ENCODE measurements around the gene SHC3.

The SHC3 gene

DNA sequence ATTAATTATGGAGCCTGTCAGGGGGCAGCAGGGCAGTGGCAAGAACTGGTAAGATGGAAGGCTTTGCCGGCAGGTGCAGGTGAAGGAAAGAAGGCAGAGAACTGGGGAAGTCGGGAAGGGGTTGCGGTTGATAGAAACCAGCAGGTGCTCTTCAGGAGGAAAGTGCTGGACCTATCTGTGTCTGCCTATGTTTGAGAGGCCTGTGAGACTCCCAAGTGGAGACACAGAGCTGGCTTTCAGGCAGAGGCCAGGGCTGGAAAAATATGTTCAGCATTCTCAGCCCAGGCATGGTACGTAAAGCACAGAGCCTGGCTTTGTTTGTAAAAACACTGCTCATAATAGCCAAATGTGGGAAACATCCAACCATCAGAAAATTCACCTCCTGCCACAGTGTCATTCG lies 117.8 kb downstream of the SHC3 start:
- in situ Hi-C loops (cut with MboI; ENCODE audit: low pct_unique_long_range_greater_than_20kb, low sequenced_read_pairs, unreplicated experiment): no loop called here
- DNase-seq (ENCODE audit: low spot score): no peak
- TF ChIP-seq, protein P1, sequence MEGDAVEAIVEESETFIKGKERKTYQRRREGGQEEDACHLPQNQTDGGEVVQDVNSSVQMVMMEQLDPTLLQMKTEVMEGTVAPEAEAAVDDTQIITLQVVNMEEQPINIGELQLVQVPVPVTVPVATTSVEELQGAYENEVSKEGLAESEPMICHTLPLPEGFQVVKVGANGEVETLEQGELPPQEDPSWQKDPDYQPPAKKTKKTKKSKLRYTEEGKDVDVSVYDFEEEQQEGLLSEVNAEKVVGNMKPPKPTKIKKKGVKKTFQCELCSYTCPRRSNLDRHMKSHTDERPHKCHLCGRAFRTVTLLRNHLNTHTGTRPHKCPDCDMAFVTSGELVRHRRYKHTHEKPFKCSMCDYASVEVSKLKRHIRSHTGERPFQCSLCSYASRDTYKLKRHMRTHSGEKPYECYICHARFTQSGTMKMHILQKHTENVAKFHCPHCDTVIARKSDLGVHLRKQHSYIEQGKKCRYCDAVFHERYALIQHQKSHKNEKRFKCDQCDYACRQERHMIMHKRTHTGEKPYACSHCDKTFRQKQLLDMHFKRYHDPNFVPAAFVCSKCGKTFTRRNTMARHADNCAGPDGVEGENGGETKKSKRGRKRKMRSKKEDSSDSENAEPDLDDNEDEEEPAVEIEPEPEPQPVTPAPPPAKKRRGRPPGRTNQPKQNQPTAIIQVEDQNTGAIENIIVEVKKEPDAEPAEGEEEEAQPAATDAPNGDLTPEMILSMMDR (IDR thresholded peaks at IDR 0.05; ENCODE audit: extremely low read depth, insufficient read depth, missing control alignments): no peak

DNA sequence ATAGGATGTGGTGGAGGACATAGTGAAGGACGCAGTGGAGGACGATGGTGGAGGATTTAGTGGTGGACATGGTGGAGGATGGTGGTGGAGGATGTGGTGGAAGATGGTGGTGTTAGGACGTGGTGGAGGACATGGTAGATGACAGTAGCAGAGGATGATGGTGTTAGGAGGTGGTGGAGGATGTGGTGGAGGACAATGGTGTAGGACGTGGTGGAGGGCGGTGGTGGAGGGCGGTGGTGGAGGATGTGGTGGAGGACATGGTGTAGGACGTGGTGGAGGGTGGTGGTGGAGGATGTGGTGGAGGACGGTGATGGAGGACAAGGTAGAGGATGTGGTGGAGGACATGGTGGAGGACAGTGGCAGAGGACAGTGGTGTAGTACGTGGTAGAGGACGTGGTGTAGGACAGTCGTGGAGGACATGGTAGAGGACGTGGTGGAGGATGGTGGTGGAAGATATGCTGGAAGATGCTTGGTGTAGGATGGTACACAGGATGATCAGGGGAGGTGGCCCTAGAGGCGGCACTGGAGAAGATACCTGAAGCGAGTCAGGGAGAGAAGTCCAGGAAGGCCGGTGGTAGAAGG lies 118.6 kb downstream of the SHC3 start:
- DNase-seq (ENCODE audit: low spot score): no peak
- in situ Hi-C loops (cut with MboI; ENCODE audit: low pct_unique_long_range_greater_than_20kb, low sequenced_read_pairs, unreplicated experiment): no loop called here
- TF ChIP-seq, protein P1 (IDR thresholded peaks at IDR 0.05; ENCODE audit: extremely low read depth, insufficient read depth, missing control alignments): no peak

DNA sequence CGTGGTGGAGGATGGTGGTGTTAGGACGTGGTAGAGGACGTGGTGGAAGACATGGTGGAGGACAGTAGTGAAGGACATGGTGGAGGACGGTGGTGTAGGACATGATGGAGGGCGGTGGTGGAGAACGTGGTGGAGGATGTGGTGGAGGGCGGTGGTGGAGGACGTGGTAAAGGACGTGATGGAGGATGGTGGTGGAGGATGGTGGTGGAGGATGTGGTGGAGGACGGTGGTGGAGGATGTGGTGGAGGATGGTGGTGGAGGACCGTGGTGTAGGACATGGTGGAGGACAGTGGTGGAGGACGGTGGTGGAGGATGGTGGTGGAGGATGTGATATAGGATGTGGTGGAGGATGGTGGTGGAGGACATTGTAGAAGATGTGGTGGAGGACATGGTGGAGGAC lies 119.7 kb downstream of the SHC3 start:
- TF ChIP-seq, protein P1 (IDR thresholded peaks at IDR 0.05; ENCODE audit: extremely low read depth, insufficient read depth, missing control alignments): no peak
- in situ Hi-C loops (cut with MboI; ENCODE audit: low pct_unique_long_range_greater_than_20kb, low sequenced_read_pairs, unreplicated experiment): no loop called here
- no peak for DNase-seq (ENCODE audit: low spot score)

DNA sequence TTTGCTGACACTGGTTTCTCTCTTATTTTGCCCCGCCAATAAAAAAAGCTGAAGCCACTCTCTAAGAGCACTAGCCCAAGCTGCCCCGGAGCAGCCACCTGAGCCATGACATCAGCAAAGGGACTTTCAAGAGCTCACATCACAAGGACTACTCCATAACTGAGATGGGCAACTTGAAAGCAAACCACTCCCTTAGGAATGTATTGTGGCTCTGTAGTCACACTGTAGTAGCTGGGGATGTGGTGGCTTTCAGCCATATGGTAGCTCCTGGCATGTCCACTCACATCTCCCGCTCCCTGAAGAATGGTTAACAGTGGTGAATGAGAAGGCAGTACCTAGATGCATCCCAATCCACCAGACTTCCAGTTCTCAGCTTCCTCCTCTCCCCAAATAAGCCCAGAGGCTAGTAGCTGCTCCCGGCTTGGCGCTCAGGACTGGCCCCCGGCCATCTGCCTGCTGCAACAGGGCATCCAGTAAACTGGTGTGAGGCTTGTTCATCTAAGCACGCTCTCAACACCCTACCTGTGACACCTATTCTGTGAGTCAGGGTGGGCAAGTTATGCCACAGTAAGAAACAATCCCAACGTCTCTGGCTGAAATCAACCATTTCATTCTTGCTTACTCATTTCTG lies 123.6 kb downstream of the SHC3 start:
- in situ Hi-C loops (cut with MboI; ENCODE audit: low pct_unique_long_range_greater_than_20kb, low sequenced_read_pairs, unreplicated experiment): no loop called here
- TF ChIP-seq, protein P1 (IDR thresholded peaks at IDR 0.05; ENCODE audit: extremely low read depth, insufficient read depth, missing control alignments): no peak
- DNase-seq (ENCODE audit: low spot score): no peak

DNA sequence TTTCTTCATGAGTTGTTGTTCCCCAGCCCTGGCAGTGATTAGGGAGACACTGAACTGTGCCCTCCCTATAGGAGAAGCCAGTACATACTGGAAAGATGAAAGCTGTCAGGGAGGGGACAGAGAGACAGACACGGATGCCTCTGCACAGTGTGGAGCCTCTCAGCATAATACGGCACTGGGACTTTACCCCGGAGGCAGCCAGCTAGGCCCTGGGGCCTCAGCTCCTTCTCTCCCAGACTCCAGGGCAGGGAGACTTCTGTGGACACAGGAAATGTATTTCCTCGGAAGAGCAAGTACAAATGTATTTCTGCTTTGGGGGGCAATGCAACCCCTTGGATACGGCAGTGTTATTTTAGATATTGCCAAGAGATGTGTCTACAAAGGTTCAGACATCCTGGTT lies 125.3 kb downstream of the SHC3 start:
- in situ Hi-C loops (cut with MboI; ENCODE audit: low pct_unique_long_range_greater_than_20kb, low sequenced_read_pairs, unreplicated experiment): no loop called here

DNA sequence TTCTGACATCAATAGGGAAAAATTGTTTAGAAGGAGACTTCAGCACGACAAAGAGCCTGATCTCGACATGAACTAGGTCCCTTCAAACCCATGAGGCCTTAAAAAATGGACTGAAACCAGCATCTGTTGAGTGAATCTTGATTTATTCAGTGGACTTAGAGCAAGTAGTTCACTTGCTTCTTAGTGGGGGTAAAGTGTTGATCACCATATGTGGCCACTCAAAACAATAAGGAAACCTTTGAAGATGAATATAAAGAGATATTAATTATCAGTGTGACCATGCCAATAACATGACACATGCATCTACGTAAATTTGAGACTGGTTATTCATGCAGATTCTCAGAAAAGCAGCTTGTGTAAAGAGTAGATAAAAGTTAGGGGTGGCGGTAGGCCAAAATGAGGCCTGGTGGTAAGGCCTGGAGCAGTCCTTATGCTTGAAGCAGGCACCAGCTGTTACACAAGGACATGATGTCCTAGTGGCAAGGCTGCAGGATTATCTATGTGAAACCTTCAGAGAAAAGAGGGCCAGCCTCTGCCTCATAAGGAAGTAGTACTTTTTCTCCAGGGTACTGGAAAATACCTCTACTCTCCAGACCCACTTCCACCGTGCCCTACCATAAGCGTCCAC lies 126.0 kb downstream of the SHC3 start:
- no peak for DNase-seq (ENCODE audit: low spot score)
- in situ Hi-C loops (cut with MboI; ENCODE audit: low pct_unique_long_range_greater_than_20kb, low sequenced_read_pairs, unreplicated experiment): no loop called here
- TF ChIP-seq, protein P1 (IDR thresholded peaks at IDR 0.05; ENCODE audit: extremely low read depth, insufficient read depth, missing control alignments): no peak

More for the DNA sequence above, 125.3 kb downstream of the SHC3 start:
- DNase-seq (ENCODE audit: low spot score): no peak
- TF ChIP-seq, protein P1 (IDR thresholded peaks at IDR 0.05; ENCODE audit: extremely low read depth, insufficient read depth, missing control alignments): no peak

Data from GM13977 (cell line).